LNCaP clone FGC (cell line): ENCODE results near the gene ROS1.
A peak's percentile ranks its signal among the peaks of the same experiment; 100 is the strongest.

Experiments
- DNase-seq: peaks from one replicate; pipeline ENCODE4 v3.0.0-alpha.2; 2011; ENCODE audit warnings: low read depth
- H3K4me3 ChIP-seq: 2 replicates; pipeline ENCODE4 v1.5.1; 2011; ENCODE audit warnings: mild to moderate bottlenecking, low read depth, low read length, control low read depth
- TF ChIP-seq, protein P1 (sequence below): IDR thresholded peaks from 2 replicates; pipeline ENCODE4 v1.5.1; 2012; ENCODE audit warnings: mild to moderate bottlenecking; ENCODE audit not compliant: control insufficient read depth, insufficient read depth; ENCODE audit errors: extremely low read depth

ROS1 gene

DNA sequence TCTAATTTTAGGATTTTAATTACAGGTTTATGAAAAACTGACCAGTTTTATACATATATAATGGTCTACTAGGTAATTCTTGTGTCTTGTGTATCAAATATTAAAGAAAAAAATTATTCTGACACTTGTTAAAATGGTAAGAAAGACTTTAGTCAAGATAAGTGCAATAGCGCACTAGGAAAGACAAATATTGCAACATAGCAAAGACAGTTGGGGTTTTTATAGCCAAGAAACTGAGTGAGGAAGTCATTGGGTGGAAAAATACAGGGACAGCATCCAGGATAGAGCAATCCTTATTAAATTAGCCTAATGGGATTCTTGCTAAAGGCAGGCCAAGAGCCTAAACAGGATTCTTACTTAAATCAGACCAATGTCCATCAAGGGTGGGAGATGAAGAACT lies 71.1 kb downstream of the ROS1 start:
- TF ChIP-seq, protein P1, sequence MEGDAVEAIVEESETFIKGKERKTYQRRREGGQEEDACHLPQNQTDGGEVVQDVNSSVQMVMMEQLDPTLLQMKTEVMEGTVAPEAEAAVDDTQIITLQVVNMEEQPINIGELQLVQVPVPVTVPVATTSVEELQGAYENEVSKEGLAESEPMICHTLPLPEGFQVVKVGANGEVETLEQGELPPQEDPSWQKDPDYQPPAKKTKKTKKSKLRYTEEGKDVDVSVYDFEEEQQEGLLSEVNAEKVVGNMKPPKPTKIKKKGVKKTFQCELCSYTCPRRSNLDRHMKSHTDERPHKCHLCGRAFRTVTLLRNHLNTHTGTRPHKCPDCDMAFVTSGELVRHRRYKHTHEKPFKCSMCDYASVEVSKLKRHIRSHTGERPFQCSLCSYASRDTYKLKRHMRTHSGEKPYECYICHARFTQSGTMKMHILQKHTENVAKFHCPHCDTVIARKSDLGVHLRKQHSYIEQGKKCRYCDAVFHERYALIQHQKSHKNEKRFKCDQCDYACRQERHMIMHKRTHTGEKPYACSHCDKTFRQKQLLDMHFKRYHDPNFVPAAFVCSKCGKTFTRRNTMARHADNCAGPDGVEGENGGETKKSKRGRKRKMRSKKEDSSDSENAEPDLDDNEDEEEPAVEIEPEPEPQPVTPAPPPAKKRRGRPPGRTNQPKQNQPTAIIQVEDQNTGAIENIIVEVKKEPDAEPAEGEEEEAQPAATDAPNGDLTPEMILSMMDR, result no peak
- H3K4me3 ChIP-seq, result no peak overlapping the region
- DNase-seq, result no peak

DNA sequence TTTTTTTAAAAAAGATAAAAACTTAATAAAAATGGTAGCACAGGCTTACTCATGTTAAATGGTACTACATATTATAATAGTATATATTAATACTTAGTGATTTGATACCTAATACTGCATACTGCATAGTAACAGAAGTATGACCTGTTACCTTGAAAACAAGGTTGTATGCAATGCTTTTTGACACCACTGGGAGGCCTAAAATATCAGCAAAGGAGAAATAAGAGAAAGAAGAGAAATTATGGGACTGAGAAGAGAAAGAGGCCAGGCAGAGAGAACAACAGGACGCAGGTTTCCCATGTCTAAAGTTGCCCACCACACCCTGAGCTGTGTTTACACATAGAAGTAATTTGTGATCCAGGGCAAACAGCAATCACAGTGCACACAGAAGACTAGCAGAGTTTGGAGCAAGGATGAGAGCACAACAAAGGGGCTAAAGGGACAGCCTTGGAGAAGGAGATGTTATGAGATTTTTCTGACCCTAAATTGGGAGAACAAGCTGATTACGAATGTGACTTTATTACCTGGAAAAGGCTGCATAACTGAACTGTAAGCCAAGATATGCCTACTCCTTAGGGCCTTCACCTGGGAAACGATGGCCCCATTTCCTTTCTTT lies 73.2 kb downstream of the ROS1 start:
- no peak for DNase-seq
- H3K4me3 ChIP-seq, result no peak overlapping the region
- TF ChIP-seq, protein P1, result peak; percentile 58

DNA sequence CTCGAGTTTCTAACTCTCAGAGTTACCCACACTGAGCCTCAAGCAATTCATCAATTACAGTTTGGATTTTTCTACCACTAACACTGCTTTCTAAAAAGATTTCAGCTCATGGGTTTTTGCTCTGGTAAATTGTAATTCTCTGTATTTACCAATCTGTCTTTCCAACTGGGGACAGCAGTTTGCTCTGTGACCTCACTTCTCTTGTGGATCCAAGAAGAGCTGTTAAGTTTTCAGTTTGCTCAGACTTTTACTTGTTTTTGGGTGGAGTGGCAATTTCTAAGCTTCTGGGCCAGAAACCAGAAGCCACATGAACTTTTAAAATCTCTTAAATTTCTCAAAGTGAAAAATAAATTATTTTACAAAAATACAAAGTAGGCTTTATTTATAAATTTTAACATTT lies 74.2 kb downstream of the ROS1 start:
- no peak for DNase-seq
- TF ChIP-seq, protein P1, result no peak

DNA sequence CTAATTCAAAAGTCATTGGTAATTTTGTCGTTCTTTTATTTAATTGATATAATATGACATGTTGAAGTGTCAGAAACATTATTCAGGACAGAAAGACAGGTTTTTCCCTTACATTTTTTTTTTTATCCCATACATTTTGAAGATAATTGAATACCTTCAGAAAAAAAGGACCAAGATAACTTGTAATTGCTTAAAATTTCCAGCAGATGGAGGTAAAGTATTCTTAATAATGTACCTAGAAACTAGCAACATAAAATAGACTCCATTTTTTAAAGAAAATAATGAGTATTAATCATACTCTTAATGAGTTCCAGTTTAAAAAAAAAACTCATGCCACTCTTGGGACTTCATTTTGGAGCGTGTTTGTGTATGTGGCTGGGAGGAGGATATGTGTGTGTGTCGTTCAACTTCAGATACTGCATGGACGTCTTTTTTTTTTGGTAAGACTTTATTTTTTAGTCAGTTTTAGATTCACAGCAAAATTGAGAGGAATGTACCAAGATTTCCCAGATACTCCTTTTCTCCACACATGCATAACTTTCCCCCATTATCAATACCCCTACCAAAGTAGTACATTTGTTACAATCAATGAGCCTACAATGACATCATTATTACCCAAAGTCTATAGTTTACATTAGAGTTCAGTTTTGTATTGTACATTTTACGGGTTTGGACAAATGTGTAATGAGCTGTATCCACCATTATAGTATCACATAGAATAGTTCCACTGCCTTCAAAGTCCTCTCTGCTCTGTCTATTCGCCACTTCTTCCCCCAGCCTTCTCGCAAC lies 79.4 kb downstream of the ROS1 start:
- no peak overlapping the region for H3K4me3 ChIP-seq
- TF ChIP-seq, protein P1, result peak; percentile 25; the same call in 1 of the 2 replicates
- DNase-seq, result no peak

More for the DNA sequence above, 74.2 kb downstream of the ROS1 start:
- no peak overlapping the region for H3K4me3 ChIP-seq

DNA sequence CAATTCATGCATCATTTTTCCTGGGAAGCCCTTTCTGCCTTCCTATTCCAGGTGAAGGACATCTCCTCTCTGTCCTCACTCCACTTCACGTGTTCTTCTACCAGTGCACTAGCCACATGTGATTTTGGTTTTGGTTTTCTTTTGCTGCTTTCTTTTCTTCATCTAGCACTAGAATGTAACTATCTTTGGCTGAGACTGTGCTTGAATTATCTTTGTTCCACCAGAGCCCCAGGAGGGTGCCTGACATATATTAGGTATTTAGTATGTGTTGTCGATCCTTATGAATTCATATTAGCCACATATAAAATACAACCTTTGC lies 80.5 kb downstream of the ROS1 start:
- no peak overlapping the region for H3K4me3 ChIP-seq
- TF ChIP-seq, protein P1, result no peak
- DNase-seq, result no peak

DNA sequence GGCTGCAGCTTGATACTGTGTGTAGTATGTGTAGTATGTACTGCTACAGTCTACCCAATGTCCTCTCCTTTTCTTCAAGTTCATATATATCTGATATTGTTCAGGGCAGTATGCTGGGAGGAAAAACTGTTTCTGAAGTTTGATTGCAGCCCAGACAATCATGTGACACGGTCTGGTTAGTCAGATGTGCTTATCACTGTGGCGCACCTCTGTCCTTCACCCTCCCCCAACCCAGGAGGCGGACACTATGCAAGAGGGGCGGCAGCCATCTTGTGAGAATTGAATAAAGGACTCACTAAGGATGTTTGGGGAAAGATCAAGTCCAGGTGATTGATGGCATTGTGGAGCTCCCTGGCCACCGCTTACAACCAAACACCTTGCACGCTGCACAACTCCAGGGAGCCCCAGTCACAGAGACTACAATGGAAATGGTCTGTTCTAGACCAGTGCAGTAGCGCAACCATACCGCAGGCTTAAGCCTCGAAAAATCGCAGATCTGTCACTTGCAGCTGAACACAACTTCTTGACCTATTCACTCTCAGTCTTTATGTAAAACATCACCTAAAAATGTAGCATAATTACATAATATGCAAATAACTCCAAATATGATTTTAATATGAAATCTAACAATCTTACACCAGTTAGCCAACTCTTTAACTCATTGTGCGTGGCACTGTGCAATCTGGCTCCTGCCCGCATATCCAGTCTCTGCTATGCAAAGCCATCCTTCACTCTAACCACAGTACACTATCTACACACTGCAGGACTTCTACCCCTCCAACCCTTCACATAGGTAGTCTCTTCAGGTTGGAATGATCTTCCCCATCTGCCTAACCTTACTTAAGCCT lies 81.1 kb downstream of the ROS1 start:
- no peak for DNase-seq
- TF ChIP-seq, protein P1, result no peak
- H3K4me3 ChIP-seq, result no peak overlapping the region; the same call in 1 of the 2 replicates
